ENCODE results near the gene B3GNT9.
A peak's percentile ranks its signal among the peaks of the same experiment; 100 is the strongest.

The B3GNT9 gene

DNA sequence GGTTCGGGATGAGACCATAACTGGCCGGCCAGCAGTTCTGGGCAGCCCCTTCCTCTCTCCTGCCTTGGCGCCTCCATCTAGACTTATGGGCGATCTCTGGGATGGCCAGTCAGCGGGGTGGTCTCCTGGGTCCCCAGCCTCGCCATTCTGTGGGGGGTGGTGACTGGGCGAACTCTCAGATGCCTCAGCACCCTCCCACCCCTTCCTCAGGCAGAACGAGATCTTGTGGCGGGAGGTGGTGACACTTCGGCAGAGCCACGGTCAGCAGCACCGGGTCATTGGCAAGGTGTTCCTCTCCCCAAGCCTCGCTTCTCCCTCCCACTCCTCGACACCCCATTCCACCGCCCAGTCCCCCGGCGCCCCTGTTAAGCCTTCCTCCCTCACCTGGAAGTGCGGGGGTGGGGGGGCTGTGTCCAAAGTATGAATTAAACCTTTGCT is 15.3 kb upstream of the B3GNT9 start:
- no peak for DNase-seq

DNA sequence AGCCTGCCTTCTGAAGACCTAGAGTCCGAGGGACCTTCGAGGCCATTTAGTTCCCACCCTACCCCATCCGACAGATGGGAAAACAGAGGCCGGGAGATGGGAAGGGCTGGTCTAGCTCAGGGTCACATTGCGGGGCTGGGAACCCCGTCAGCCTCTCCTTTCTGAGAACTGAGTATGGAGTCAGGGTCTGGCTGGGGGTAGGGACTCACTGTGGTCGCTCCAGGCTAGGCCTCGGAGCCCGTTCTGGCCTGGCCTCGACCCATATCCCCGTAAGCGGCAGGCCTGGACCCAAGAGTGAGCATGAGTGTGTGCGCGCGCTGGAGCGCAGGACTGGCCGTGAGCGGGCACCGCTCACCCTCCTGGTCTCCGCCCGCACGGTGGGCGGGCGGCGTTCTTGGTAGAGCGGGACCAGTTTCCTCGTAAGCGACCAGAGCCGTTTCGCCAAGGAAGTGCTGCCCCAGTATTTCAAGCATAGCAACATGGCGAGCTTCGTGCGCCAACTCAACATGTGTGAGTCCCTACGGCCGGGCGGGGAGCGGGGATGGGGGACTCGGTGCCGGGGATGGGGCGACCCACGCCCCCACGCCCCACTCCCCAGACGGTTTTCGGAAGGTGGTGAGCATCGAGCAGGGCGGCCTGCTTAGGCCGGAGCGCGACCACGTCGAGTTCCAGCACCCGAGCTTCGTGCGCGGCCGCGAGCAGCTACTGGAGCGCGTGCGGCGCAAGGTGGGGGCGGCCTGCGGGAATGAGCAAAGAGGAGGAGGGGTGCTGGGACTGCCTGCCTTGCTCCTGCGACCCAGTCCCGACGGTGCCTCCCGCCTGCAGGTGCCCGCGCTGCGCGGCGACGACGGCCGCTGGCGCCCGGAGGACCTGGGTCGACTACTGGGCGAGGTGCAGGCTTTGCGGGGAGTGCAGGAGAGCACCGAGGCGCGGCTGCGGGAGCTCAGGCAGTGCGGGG is 14.6 kb upstream of the B3GNT9 start:
- DNase-seq, result no peak

DNA sequence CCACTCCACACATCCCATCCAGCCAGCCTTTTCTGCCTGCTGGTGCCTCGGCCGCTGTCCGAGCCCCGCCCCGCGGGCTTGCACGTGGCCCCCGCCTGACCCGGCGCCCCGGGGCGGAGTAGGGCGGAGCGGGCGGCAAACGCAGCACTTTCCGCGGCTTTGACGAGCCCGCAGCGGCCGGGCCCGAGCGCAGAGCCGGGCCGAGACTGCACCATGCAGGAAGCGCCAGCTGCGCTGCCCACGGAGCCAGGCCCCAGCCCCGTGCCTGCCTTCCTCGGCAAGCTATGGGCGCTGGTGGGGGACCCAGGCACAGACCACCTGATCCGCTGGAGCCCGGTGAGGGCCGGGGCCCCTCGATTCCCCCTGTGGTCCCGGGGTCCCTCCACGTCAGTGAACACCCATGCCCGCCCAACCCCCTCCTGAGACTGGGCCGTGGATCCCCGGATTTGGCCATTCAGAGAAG is 13.8 kb upstream of the B3GNT9 start, which contains the start of gene HSF4:
TSS of gene HSF4 (plus strand) at position 147 of the 463 bp plus-strand sequence. CDS start at position 214, 67 bp downstream.
- DNase-seq, result no peak

DNA sequence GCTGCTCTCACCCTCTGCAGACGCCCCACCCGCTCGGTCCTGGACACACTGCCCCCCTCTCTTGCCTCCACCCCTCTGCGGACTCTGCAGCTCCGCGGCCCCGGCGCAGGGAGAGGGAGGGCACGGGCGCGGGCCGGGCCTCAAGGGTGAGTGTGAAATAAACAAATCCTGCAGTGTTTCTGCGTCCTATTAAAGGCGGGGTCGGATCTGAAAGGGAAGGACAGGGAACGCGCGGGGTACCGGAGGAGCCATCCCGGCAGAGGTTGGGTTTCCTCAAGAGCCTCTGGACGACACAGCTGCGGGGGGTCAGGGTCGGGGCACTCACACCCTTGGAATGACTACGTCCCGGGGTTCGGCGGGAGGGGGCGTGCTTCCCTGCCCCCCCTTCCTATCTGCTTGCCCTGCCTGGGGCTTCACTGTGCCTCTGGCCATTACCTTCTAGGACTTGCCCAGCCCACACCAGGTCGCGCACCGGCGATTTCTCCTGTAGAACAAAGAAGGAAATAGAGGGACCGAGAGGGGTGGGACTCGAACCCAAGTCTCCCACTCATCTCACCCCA is 13.3 kb upstream of the B3GNT9 start:
- no peak for DNase-seq

DNA sequence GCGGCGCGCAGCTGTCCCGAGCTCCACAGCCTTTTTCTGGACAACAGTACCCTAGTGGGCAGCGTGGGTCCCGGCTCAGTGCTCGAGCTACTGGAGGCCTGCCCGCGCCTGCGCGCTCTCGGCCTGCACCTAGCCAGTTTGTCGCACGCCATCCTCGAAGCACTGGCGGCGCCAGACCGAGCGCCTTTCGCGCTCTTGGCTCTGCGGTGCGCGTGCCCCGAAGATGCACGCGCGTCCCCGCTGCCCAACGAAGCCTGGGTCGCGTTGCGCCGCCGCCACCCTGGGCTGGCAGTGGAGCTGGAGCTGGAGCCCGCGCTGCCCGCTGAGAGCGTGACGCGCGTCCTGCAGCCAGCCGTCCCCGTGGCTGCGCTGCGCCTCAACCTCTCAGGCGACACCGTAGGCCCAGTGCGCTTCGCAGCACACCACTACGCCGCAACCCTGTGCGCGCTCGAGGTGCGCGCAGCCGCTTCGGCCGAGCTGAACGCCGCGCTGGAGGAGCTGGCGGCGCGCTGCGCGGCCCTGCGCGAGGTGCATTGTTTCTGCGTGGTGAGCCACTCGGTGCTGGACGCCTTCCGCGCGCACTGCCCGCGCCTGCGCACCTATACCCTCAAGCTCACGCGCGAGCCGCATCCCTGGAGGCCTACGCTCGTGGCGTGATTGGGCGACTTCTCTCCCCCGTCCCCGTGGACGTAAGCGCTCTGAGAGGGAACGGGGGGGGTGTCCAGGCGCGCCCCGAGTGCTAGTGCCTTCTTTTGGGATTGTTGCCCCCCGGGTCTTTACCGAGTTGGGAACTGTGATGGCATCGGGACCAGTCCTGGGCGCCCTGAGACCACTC is 12.6 kb upstream of the B3GNT9 start:
- DNase-seq, result no peak

DNA sequence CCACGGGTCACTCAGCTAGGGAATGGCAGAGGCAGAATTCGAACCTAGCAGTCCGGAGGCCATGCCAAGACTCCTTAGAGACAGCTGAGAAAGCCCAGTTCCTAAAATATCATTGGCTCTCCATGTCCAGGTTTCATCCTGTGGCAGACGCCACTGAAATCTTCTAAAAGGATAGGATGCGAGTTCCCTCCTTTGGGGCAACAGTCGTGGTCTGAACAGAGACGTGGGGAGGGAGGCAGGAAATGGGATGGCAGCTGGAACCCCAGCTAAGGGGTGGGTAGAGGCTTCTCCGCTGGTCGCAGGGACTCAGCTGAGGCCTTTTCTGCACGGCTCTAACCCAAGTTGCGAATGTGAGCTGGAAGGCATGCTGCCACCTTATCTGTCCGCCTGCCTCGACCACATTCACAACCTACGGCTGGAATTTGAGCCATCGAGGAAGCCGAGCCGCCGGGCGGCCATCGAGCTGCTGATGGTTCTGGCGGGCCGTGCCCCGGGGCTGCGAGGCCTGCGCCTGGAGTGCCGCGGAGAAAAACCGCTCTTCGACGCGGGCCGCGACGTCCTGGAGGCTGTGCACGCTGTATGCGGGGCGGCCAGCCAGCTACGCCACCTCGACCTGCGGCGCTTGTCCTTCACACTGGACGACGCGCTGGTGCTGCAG is 11.8 kb upstream of the B3GNT9 start:
- DNase-seq, result peak in 1 of 2 experiments; percentile 16

DNA sequence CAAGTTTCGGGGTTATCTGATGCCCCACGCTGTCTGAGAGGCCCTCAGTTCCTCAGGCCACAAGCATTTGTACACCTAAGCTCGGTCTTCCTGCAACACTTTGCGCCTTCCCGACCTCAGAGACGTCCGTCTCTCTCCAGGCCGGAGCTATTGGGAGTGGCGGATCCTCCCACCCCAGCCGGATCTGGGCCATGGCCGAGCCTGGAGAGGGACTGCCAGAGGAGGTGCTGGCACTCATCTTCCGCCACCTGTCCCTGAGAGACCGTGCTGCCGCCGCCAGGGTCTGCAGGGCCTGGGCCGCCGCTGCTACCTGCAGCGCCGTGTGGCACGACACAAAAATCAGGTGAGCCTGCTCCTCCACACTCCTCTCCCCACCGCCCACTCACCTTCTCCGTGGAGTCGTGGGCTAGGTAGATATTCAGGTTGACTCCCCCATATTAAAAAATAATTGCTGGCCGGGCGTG is 10.8 kb upstream of the B3GNT9 start:
- DNase-seq, result no peak

DNA sequence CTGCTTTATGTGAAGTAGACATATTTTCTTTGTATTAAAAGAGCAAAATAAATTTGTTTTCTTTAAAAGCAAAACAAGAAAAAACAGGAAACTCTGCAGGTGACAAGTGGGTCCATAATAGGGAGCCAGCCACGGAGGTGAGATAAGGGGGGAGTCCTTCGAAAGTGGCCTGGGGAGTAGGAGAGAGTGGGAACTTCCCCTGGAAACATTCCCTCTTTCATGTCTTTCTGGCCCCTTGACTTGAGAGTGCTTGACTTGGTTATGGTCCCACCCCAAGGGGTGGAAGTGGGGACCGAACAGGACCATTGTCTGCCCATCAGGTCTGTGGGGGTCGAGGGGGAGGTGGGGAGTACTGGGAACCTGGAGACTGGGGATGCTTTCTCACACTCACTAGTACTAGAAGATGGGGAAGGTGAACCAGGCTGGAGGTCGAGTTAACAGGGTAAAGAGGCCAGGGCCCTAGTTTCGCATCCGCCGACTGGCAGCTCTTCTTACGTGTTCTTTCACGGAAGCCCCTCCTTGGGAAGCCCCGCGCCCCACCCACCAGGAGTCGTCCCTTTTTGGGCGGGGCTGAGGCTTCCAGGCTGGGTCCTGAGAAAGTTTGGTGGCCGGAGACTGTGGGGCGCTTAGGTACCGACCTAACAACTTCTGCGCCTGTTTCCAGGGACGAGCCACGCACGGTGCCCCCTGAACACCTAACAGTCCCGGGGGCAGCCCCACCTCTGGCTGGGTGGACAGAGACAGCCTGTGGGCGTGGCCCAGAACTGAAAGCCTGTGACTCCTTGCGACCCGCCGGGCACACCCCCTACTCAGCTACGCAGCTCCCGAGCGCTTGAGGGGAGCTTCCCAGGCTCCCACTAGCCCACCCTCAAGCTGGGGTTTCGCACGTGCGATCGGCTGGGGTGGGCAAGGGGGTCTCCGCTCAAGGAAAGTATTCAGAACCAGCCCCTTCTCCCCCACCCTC is 8.1 kb upstream of the B3GNT9 start:
- peak; percentile 64 to 81 for DNase-seq

DNA sequence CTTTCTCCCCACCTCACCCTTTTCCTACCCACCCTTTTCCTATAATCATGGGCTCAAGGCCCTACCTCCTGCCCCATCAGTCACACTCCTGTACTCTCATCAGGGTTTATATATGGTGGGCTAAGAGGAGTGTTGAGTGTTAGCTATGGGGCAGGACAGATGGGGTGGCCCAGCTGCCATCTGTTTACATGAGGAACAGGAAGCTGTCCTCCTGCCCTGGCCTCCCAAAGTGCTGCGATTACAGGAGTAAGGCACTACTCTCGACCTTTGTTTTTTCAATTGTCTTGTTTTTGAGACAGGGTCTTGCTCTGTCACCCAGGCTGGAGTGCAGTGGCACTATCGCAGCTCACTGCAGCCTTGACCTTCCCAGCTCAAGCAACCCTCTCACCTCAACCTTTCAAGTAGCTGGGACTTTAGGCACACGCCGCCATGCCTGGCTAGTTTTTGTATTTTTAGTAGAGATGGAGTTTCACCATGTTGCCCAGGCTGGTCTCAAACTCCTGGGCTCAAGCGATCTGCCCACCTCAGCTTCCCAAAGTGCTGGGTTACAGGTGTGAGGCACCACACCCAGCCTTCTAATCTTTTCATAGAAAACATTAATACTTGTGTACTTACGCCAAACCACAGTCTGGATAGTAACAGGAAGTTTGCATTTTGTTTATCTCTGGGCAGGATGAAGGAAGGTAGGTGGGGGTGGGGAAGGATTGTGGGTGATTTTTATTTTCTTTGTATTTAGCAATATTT is 7.3 kb upstream of the B3GNT9 start:
- DNase-seq, result no peak

DNA sequence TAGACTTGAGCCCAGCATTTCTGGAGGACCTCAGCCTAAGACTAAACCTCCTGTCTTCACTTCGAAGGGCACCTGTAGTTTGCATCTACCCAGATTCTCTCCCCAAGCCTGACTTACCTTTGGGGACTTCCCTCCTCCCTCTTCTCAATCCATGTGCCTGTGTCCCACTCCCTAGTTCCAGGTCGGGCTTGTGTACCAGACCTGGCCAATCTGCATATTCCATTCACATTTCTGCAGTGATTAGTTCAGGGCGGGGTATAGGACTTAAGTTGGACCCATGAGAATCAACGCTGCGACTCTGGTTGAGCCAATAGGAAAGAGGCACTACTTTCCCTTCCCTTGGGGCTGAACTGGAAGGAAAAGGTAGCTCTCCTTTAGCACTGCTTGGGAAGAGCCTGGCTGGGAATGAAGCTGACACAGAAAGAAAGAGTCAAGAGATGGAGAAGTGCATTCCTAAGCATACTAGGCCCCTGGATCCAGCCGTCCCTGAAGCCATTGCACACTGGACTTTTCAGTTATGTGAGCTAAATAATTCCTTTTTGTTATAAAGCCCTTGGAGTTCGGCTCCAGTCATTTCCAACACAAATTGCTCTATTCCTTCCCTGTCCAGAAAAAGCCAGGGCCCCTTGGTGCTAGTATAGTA is 6.4 kb upstream of the B3GNT9 start:
- no peak for DNase-seq

DNA sequence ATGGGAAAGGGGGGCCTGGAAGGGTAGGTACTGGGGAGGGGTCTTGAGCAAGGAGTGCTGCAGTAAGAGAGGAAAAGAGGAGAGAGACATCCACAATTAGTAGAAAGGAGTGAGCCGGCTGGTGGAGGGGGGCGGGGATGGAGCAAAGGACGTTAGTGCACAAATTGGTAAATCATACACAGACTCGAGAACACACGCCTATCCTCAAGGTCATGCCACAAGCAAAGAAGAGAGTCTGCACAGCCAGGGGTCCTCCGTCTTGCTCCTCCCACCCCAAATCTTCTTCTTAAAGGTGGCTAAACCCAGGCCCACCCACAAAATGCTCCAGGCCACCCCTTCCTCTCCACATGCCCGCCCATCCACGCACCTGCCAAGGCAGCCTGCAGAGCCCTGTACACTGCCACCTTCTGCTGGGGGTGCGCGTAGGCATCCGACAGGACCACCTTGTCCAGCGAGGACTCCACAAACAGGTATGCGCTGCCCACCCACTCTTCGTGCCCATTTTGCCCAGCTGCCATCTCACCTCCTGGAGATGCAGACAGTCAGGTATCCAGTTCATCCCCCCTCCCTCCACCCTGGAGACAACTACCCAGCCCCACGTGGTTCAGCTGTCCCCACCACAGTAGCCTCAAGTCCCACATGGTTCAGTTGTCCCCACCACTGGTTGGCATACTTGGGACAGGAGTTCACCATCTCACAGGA is 5.5 kb upstream of the B3GNT9 start:
- DNase-seq, result no peak

DNA sequence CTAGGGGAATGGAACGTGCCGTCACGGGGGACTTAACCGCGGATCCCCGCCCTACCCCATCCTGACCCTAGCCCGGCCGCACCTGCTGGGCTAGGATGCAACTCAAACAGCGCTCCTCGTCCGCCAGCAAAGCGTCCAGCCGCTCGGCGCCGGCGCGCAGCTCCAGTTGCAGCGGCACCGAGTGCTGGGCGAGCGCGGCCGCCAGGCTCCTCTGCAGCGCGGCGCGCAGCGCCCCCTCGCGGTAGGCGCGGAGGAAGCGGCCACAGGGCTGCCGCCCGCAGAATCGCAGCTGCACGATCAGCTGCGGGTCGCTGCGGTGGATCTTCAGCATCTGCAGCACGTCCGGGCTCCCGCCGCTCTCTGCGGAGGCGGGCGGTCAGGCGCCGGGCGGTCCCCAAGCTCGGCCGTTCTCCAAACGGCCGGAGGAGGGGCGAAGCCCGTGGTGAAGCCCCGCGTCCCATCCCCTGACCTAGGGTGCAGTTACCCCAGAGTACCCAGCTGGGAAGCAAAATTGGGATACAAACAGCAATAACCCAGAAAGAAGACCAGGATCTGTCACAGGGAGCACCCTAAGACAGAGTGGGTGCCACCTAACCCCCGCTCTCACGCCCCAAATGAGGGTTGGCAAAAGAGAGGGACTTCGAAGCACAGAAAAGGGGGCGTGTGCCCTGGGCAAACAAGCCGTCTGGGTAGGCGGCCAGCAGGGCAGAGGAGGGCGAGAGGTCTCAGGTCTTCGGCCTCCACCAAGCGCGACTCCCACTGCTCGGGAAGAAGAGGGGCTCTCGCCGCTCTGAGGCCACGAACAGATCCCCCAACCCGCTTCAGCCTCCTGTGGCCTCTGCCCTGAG is 4.7 kb upstream of the B3GNT9 start:
- peak in 1 of 2 experiments; percentile 11 for DNase-seq

DNA sequence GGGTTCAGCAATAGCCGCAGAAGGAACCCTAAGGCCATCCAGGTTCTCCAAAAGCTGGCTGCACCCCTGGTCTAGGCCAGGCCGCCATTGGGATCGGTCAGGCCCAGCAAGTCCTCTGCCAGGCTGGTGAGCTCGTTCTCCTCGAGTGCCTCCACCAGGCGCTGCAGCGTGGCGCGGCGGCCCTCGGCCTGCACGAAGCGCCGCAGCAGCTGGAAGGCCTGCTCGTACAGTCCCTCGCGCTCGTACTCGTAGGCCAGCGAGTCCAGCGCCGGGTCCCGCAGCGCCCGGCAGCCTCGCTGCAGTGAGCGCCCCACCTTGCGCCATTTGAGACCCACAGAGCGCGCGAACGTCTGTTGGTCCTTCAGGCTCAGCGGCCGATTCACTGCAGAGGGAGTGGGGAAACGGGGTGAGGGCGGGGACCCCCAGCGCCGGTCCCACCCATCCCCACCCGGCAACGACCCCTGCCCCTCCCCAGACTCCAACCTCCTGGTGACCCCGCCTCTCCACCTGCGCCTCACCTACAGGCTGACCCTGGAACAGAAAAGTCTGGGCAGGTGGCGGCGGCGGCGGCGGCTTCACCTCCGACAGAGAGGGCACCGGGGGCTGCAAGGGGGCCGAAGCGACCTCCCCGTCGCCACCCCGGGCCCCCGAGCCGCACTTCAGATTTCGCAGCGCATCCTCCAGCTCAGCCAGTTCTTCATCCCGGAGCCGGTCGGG is 3.9 kb upstream of the B3GNT9 start:
- no peak for DNase-seq

DNA sequence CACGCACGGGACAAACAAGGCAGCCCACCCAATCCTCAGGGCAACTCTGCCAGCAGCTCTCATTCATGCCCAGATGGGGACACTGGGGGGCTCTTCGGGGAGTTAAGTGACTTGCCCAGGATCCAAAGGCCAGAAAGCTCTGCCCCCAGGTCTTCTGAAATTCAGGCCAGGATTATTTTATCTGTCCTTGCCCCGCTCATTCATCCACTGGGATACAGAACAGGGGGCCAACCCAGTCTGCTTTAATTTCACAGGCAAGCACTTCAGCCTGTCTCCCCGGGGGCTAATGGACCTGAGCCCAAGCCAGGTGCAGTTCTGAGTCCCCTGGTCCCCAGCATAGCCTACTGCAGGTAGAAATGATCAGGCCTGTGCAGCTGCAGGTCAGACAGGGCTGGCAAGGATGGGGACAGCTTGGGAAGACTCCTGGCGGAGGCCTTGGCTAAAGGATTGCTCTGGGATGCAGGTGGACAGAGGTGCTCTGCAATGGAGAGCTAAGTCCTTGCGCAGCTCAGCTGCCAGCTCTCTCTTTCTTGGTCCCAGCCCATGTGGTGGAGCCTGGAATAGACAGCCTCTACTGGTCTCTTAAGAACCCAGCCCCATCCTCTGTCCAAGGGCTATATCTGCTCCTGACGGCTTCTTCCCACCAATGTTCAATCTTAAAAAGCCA is 766 bp upstream of the B3GNT9 start:
- DNase-seq, result no peak

DNA sequence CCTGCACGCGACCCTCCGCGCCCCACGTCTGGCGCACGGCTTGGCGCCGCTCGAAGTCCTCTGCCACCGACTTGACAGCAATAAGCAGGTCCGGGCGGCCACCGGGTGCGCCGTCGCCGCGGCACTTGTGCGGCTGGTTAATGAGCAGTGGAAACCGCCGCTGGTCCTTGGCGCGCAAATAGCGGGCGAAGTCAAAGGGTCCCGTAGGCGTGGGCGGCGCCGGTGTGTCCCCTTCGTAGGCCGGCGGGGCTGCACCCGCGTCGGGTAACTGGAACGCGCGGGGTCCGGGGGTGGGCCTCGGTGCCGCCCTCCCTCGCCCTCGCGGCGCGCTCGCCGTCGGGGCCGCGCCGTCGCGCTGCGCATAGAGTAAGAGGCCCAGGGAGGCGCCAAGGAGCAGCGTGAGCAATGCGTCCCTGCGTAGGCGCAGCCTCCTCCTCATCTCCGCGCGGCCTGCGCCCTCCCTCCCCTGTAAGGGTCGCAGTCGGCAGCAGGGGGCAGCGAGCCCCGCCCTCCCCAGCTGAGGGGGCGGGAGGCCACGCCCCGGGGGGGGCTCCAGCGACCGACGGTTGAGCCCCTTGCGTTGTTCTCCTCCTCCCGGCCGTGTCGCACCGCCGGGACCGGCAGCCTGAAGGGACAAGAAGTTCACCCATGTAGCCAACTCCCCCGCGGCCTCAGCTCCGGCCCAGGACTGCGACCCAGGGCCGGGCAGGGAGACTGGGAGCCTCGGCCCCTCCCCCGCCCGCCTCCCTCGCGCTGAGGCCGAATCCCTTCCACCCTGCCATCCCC is 558 bp downstream of the B3GNT9 start:
- DNase-seq, result peak; percentile 27 to 44
